K562 (cell line): ENCODE measurements around the gene SLC52A1. TPM values are rescaled to one million over a fixed set of nuclear protein-coding genes. Genes with fewer than 3 reads are reported as not detected.

Source experiments
- BMI1 ChIP-seq: fragments of 150-350 bp; IDR thresholded peaks from 2 replicates; pipeline ENCODE4 v1.6.1; 2014; ENCODE audit warnings: low read length
- CCAR2 ChIP-seq: fragments of 200-400 bp; formaldehyde crosslinking; IDR thresholded peaks from 2 replicates; pipeline ENCODE4 v1.6.1; 2017; ENCODE audit warnings: mild to moderate bottlenecking, low read depth, low read length
- ELF1 ChIP-seq: fragments of 200-800 bp; sonication (Bioruptor generic); IDR thresholded peaks from 2 replicates; pipeline ENCODE4 v1.6.1; 2016; ENCODE audit warnings: missing genetic modification characterization, missing compliant biosample characterization
- MNT ChIP-seq, 2 experiments: fragments of 450-650 bp; conservative IDR thresholded peaks; 2 replicates each; pipeline ENCODE4 v1.6.1; 2017; ENCODE audit warnings: mild to moderate bottlenecking in 2 of 2, moderate library complexity in 2 of 2
- SIN3B ChIP-seq: fragments of 450-650 bp; IDR thresholded peaks from 2 replicates; pipeline ENCODE4 v1.6.1; 2017; ENCODE audit warnings: low read depth, mild to moderate bottlenecking, moderate library complexity
- THAP7 ChIP-seq: fragments of 250-450 bp; sonication (Bioruptor Pico); IDR thresholded peaks from 2 replicates; pipeline ENCODE4 v1.5.0; 2021
- ZNF766 ChIP-seq: fragments of 200-800 bp; sonication (Bioruptor generic); conservative IDR thresholded peaks from 2 replicates; pipeline ENCODE4 v1.6.1; 2016; ENCODE audit warnings: missing genetic modification characterization, missing compliant biosample characterization
- polyA plus RNA-seq, 8 experiments: library from polyadenylated mRNA; depleted of rRNA in 4 of 8; stranded (reverse) in 5 of 8; unstranded in 3 of 8; fragments of >200 nt; fragmentation: Nextera tagmentation in 2 of 8; fragmentation: Illumina TruSeq in 1 of 8; extraction: Ambion mirVana in 2 of 8; extraction: Trizol in 1 of 8; gene quantifications; 2 replicates each; pipeline versions ENCODE4 v1.2.1 to v1.2.3, GENCODE V29; 2011 to 2014; ENCODE audit warnings: inconsistent platforms in 1 of 8, missing spikeins in 1 of 8
- total RNA-seq, 7 experiments: library from RNA; depleted of rRNA in 6 of 7; stranded (reverse); fragments of >200 nt in 6 of 7; fragmentation: Illumina TruSeq in 2 of 7; extraction: Trizol in 2 of 7; gene quantifications; 2 replicates each; pipeline versions ENCODE4 v1.2.1 to v1.2.3, GENCODE V29; 2011 to 2021; ENCODE audit warnings: low replicate concordance in 1 of 7

SLC52A1 gene
- total and polyA plus RNA-seq, 9 of the 15 experiments (the other 6 are each of a cell fraction or from before 2014, with no cell fraction given), result 0.04 TPM; not detected in 8

- TF ChIP-seq MNT (conservative IDR thresholded peaks at IDR 0.05) (peak in 1 of 2 experiments; percentile 5; a peak in 1 of 4 replicates), THAP7 (CRISPR knock-in tag) (no peak), ZNF766 (CRISPR knock-in tag) (0 out of 2 replicates have a peak, but pooled peaks have one; percentile 10), BMI1 (no peak), ELF1 (tag) (peak; percentile 44; the same call in 1 of the 2 replicates), CCAR2 (no peak), SIN3B (0 out of 2 replicates have a peak, but pooled peaks have one; percentile 16)
These were observed 37.0 kb downstream of the SLC52A1 start (continued) for GRCh38 chr17:4998027-4998731.
